ENCODE measurements around the gene ZNF562. TPM values are rescaled to one million over a fixed set of nuclear protein-coding genes. Genes with fewer than 3 reads are reported as not detected.
A peak's percentile ranks its signal among the peaks of the same experiment; 100 is the strongest.

Gene ZNF562
- total and polyA plus RNA-seq, 3 donors from 2014 or later, result 7.4 to 17.4 (median 16.9) TPM

DNA sequence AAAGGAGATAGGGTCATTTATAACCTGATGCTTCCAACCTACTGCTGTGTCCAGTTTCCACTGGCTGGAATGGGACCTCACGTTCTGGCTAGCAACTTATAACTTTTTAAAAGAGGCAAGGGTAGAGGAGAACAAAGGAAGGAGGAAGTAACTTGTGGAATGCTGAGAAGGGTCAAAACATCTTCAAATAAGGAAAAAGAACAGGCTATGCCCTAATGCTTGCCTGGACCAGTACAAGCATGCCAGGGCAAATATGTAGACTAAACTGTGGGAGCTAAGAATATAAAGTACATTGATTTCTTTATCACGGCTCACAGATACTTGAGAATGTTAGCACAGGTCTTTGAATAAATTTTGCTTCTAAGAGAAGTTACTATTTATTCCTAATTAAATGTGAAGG, 52.4 kb downstream of the ZNF562 start:
- TF ChIP-seq, protein P1, sequence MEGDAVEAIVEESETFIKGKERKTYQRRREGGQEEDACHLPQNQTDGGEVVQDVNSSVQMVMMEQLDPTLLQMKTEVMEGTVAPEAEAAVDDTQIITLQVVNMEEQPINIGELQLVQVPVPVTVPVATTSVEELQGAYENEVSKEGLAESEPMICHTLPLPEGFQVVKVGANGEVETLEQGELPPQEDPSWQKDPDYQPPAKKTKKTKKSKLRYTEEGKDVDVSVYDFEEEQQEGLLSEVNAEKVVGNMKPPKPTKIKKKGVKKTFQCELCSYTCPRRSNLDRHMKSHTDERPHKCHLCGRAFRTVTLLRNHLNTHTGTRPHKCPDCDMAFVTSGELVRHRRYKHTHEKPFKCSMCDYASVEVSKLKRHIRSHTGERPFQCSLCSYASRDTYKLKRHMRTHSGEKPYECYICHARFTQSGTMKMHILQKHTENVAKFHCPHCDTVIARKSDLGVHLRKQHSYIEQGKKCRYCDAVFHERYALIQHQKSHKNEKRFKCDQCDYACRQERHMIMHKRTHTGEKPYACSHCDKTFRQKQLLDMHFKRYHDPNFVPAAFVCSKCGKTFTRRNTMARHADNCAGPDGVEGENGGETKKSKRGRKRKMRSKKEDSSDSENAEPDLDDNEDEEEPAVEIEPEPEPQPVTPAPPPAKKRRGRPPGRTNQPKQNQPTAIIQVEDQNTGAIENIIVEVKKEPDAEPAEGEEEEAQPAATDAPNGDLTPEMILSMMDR (IDR thresholded peaks at IDR 0.05), result no peak
- TF ChIP-seq POLR2A (IDR thresholded peaks at IDR 0.05), result no peak
- Histone ChIP-seq H3K27me3 (no peaks in the 10 kb centered on the region), H3K4me3 (no peak overlapping the region), H3K36me3 (ENCODE audit: low read depth, missing control alignments) (no peaks in the 10 kb centered on the region), H3K4me1 (peaks cover 16% of the 10 kb centered on the region), H3K9me3 (no peaks in the 10 kb centered on the region), H3K27ac (peak overlapping the region; percentile 20 to 90)
- no peak for DNase-seq
- WGBS, 2 donors, result 36 to 44% methylated on average over 2 of the region's 2 CpGs
- intact Hi-C loops (cut with DNase I; ENCODE audit: low total_unique reads), result loop anchor here (10.0 kb wide), 1 partner anchor 142 kb away; the partner anchor contains the start of gene ZNF846

DNA sequence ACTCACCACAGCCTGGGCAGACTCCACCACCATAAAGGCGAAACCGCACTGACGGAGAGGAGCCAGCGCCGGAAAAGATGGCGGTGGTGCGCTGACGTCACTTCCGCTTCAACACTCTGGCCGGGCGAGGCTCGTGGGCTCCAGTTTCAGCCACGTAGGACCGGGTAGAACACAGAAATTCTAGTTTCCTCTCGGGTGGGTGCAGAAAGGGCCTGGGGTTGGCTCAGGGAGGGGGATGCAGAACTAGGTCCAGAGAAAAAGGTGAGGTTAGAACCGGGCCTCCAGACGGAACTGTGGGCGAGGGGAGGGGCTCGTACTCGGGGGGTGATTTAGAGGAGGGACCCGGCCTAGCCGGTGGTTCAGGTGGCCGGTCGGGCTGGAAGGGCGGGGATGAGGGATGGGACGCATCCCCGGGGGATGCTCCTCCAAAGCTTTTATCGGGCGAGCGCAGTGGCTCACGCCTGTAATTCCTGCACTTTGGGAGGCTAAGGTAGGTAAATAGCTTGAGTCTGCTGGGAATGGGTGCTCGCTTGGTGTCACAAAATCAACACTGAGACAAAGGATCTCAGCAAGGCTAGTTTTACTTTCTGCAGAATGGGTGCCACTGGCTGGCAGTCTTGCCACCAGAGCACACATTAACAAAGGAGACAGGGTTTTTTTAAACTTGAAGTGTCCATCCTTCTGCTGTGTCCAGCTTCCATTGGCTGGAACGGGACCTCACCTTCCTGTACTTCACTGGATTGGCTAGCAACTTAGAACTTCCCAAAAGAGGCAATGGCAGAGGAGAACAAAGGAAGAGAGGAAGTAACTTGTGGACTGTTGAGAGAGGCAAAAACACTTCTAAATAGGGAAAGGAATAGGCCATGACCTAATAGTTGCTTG, 53.5 kb downstream of the ZNF562 start, which contains the start of gene ZNF561:
Gene ZNF561, minus strand, starts transcription at position 77 of the 882 bp plus-strand sequence. CDS start 1,776 bp downstream, outside the sequence.
- TF ChIP-seq, protein P1 (IDR thresholded peaks at IDR 0.05), result no peak
- no peak for TF ChIP-seq POLR2A (IDR thresholded peaks at IDR 0.05)
- peak; percentile 88 for DNase-seq
- Histone ChIP-seq H3K27ac (peak within 1 kb of the TSS; percentile 90 to 94), H3K4me1 (peaks cover 16% of the 10 kb centered on the region), H3K9me3 (no peaks in the 10 kb centered on the region), H3K36me3 (ENCODE audit: low read depth, missing control alignments) (no peaks in the 10 kb centered on the region), H3K4me3 (peak within 1 kb of the TSS; percentile 69 to 97), H3K27me3 (no peaks in the 10 kb centered on the region)
- WGBS, 2 donors, result 1 to 2% methylated on average over 18 to 31 of the region's 33 CpGs
- intact Hi-C loops (cut with DNase I; ENCODE audit: low total_unique reads), result loop anchor here (10.0 kb wide), 1 partner anchor 143 kb away; the partner anchor contains the start of gene ZNF846

DNA sequence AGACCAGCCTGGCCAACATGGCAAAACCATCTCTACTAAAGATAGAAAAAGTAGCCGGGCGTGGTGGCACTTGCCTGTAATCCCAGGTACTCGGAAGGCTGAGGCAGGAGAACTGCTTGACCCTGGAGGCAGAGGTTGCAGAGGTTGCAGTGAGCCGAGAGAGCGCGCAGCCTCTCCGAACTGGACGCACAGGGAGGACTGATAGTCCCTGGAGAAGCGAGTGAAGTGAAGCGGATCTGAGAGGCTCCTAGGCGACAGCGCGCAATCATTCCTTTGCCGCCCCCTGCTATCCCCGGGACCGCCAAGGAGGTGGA, 54.1 kb downstream of the ZNF562 start:
- WGBS, 2 donors, result 0 to 3% methylated on average over 3 to 16 of the region's 16 CpGs
- no peaks in the 10 kb centered on the region for H3K36me3 ChIP-seq (ENCODE audit: low read depth, missing control alignments)
- peak overlapping the region; percentile 90 to 94 for H3K27ac ChIP-seq
- intact Hi-C loops (cut with DNase I; ENCODE audit: low total_unique reads), result loop anchor here (10.0 kb wide), 1 partner anchor 144 kb away; the partner anchor contains the start of gene ZNF846
- TF ChIP-seq POLR2A (IDR thresholded peaks at IDR 0.05), result no peak
- TF ChIP-seq, protein P1 (IDR thresholded peaks at IDR 0.05), result no peak
- H3K27me3 ChIP-seq, result no peaks in the 10 kb centered on the region
- H3K4me1 ChIP-seq, result peaks cover 16% of the 10 kb centered on the region
- H3K4me3 ChIP-seq, result peak overlapping the region; percentile 69 to 97
- DNase-seq, result no peak
- no peaks in the 10 kb centered on the region for H3K9me3 ChIP-seq

DNA sequence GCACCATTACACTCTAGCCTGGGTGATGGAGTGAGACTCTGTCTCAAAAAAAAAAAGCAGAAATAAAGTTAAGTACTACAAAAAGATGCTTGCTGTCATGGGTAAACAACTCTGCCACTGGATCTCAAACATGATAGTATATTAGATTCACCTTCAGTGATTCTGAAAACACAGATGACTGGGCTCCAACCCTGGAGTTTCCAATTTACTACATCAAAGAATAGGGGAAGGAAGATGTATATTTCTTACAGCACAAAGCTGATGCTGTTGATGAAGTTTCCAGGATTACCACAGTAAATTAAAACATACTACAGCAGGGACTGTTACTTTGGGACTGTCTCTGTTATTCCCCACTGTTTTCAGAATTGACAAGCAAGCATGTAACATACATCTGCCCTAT, 59.1 kb downstream of the ZNF562 start:
- DNase-seq, result no peak
- H3K27me3 ChIP-seq, result no peaks in the 10 kb centered on the region
- H3K27ac ChIP-seq, result no peak overlapping the region
- no peaks in the 10 kb centered on the region for H3K36me3 ChIP-seq (ENCODE audit: low read depth, missing control alignments)
- intact Hi-C loops (cut with DNase I; ENCODE audit: low total_unique reads), result no loop called here
- H3K9me3 ChIP-seq, result no peaks in the 10 kb centered on the region
- TF ChIP-seq, protein P1 (IDR thresholded peaks at IDR 0.05), result no peak
- TF ChIP-seq POLR2A (IDR thresholded peaks at IDR 0.05), result no peak
- H3K4me3 ChIP-seq, result no peak overlapping the region
- H3K4me1 ChIP-seq, result peaks cover 6% of the 10 kb centered on the region
